ENCODE data around the gene TGM1. TPM values are rescaled to one million over a fixed set of nuclear protein-coding genes. Genes with fewer than 3 reads are reported as not detected.

Gene TGM1
- total RNA-seq, 1 donor from 2014 or later: 1.8 TPM

- DNase-seq (ENCODE audit: low spot score): peak; percentile 88
- ATAC-seq: peak; percentile 94
These were observed 8.3 kb upstream of the TGM1 start, which contains the start of gene RABGGTA for GRCh38 chr14:24271134-24271833. TSS of gene RABGGTA (minus strand) at chr14:24271597. CDS start at chr14:24271115, 482 bp downstream.

- DNase-seq (ENCODE audit: low spot score) (no peak), ATAC-seq (peak; percentile 24)
These were observed 7.7 kb upstream of the TGM1 start for GRCh38 chr14:24270537-24271133.

- DNase-seq (ENCODE audit: low spot score): no peak
- no peak for ATAC-seq
These were observed 7.0 kb upstream of the TGM1 start for GRCh38 chr14:24269910-24270536.

- no peak for ATAC-seq
- no peak for DNase-seq (ENCODE audit: low spot score)
These were observed 6.4 kb upstream of the TGM1 start for GRCh38 chr14:24269368-24269767.

- ATAC-seq (no peak), DNase-seq (ENCODE audit: low spot score) (no peak)
These were observed 5.2 kb upstream of the TGM1 start for GRCh38 chr14:24268225-24268624.

GRCh38 chr14:24267516-24267915 is 4.5 kb upstream of the TGM1 start:
- ATAC-seq: no peak

GRCh38 chr14:24266344-24267244 is 3.6 kb upstream of the TGM1 start:
- ATAC-seq: no peak
- DNase-seq (ENCODE audit: low spot score): no peak

More at GRCh38 chr14:24267516-24267915, 4.5 kb upstream of the TGM1 start:
- no peak for DNase-seq (ENCODE audit: low spot score)

- DNase-seq (ENCODE audit: low spot score): no peak
- ATAC-seq: no peak
These were observed 1.3 kb upstream of the TGM1 start for GRCh38 chr14:24264298-24264697.

GRCh38 chr14:24263848-24264247 is 871 bp upstream of the TGM1 start:
- DNase-seq (ENCODE audit: low spot score): no peak

GRCh38 chr14:24261969-24262327 is 1.0 kb downstream of the TGM1 start:
- ATAC-seq: no peak
- no peak for DNase-seq (ENCODE audit: low spot score)

More at GRCh38 chr14:24263848-24264247, 871 bp upstream of the TGM1 start:
- ATAC-seq: no peak

- ATAC-seq (no peak), DNase-seq (ENCODE audit: low spot score) (no peak)
These were observed 1.6 kb downstream of the TGM1 start for GRCh38 chr14:24261256-24261968.

- no peak for DNase-seq (ENCODE audit: low spot score)
- no peak for ATAC-seq
These were observed 2.2 kb downstream of the TGM1 start for GRCh38 chr14:24260780-24261157.

GRCh38 chr14:24260026-24260779 is 2.8 kb downstream of the TGM1 start:
- no peak for DNase-seq (ENCODE audit: low spot score)
- no peak for ATAC-seq

GRCh38 chr14:24259282-24260025 is 3.5 kb downstream of the TGM1 start:
- no peak for ATAC-seq

GRCh38 chr14:24258548-24259265 is 4.3 kb downstream of the TGM1 start:
- ATAC-seq (no peak), DNase-seq (ENCODE audit: low spot score) (no peak)

More at GRCh38 chr14:24259282-24260025, 3.5 kb downstream of the TGM1 start:
- DNase-seq (ENCODE audit: low spot score): no peak

GRCh38 chr14:24258119-24258518 is 4.9 kb downstream of the TGM1 start:
- DNase-seq (ENCODE audit: low spot score): no peak

GRCh38 chr14:24256960-24257359 is 6.0 kb downstream of the TGM1 start:
- no peak for DNase-seq (ENCODE audit: low spot score)
- no peak for ATAC-seq

More at GRCh38 chr14:24258119-24258518, 4.9 kb downstream of the TGM1 start:
- no peak for ATAC-seq

Measured in left lobe of liver (tissue), 2 donors.